Activated CD8-positive, alpha-beta memory T cell treated with anti-CD3 and anti-CD28 coated beads, Interleukin-2, amount 10 ng/mL, durations not matched to agents 7 days and 5 days (primary cell): Measurements from ENCODE around the gene GPR135. TPM values are rescaled to one million over a fixed set of nuclear protein-coding genes. Genes with fewer than 3 reads are reported as not detected.
A peak's percentile ranks its signal among the peaks of the same experiment; 100 is the strongest.
"Not testable (repeated sequence)": the region's sequence is repeated elsewhere in the genome, so short reads cannot be mapped to it uniquely, and the experiment has no call there.

Source experiments
- ATAC-seq: fragments of 150-1000 bp; cut with Tn5 transposase; one replicate; pipeline ENCODE4 v1.10.0; 2021; ENCODE audit warnings: moderate library complexity
- CTCF ChIA-PET: fragments of 350-600 bp; sonication (Branson Sonifier 250); formaldehyde crosslinking; loops from one replicate; lab custom pipeline; 2021; ENCODE audit warnings: antibody characterized with exemption; lab: Charles Lee
- DNase-seq: peaks from one replicate; pipeline ENCODE4 v3.0.0-alpha.2; 2020
- H3K27ac Mint-ChIP-seq: one replicate; pipeline ENCODE4 v1.8.0; 2021; ENCODE audit warnings: mild to moderate bottlenecking, mixed read lengths
- H3K27me3 Mint-ChIP-seq: one replicate; pipeline ENCODE4 v1.8.0; 2021; ENCODE audit warnings: mixed read lengths
- H3K36me3 Mint-ChIP-seq: one replicate; pipeline ENCODE4 v1.8.0; 2021; ENCODE audit warnings: mild to moderate bottlenecking, mixed read lengths
- H3K4me1 Mint-ChIP-seq: one replicate; pipeline ENCODE4 v1.8.0; 2021; ENCODE audit warnings: mixed read lengths
- H3K4me3 Mint-ChIP-seq: one replicate; pipeline ENCODE4 v1.8.0; 2021; ENCODE audit warnings: mild to moderate bottlenecking, moderate library complexity, mixed read lengths
- H3K9me3 Mint-ChIP-seq: one replicate; pipeline ENCODE4 v1.8.0; 2022; ENCODE audit warnings: low read depth, mixed read lengths
- total RNA-seq, 2 experiments: library from RNA; stranded (reverse); gene quantifications; one replicate each; pipeline ENCODE4 v1.2.3, GENCODE V29; 2021

The GPR135 gene
- total RNA-seq, 2 experiments from 2014 or later, result 1.3 to 2.1 TPM

GRCh38 chr14:59463787-59464485 is 1.2 kb downstream of the GPR135 start:
- peak; percentile 55 for DNase-seq
- H3K27ac Mint-ChIP-seq, result peak overlapping the region; percentile 63
- peak; percentile 52 for ATAC-seq
- H3K4me3 Mint-ChIP-seq, result peak overlapping the region; percentile 77
- H3K27me3 Mint-ChIP-seq, result peaks cover 7% of the 10 kb centered on the region
- H3K9me3 Mint-ChIP-seq, result no peaks in the 10 kb centered on the region
- H3K36me3 Mint-ChIP-seq, result no peaks in the 10 kb centered on the region
- H3K4me1 Mint-ChIP-seq, result peaks cover 12% of the 10 kb centered on the region
- CTCF ChIA-PET, result interaction anchor here (1.0 to 1.7 kb wide), 5 partner anchors 9 to 113 kb away, joined by 3 to 7 read pairs (median 4); partner anchors contain the start of genes CCDC175, JKAMP and L3HYPDH

DNA sequence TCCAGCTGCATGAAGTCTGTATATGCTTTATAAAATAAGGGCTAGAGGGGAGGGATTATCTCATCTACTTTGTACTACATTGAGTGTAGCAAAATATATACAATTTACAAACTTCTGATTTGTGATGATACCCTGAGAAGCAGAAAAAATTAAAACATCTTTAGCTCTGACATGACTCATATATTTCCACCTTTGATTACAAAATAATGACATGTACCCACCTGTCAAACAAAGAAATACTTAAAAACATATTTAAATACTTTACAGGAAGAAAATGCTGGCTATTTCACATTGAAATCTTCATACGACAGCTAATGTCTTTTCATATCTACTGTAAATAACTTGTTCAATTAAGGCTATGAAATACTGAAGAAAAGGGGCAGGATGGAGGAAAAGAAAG is 3.3 kb downstream of the GPR135 start:
- Mint-ChIP-seq H3K27me3 (peaks cover 7% of the 10 kb centered on the region), H3K9me3 (peaks cover 2% of the 10 kb centered on the region), H3K36me3 (peaks cover 5% of the 10 kb centered on the region), H3K4me3 (no peak overlapping the region), H3K27ac (no peak overlapping the region), H3K4me1 (peaks cover 12% of the 10 kb centered on the region)
- no peak for ATAC-seq
- CTCF ChIA-PET, result interaction anchor here (1.5 kb wide), 1 partner anchor 22 kb away, joined by 3 read pairs; the partner anchor contains the start of genes JKAMP and L3HYPDH
- no peak for DNase-seq

GRCh38 chr14:59460378-59460777 is 4.8 kb downstream of the GPR135 start:
- peaks cover 2% of the 10 kb centered on the region for H3K9me3 Mint-ChIP-seq
- H3K27ac Mint-ChIP-seq, result no peak overlapping the region
- DNase-seq (no peak), ATAC-seq (no peak)
- no peak overlapping the region for H3K4me3 Mint-ChIP-seq
- peaks cover 14% of the 10 kb centered on the region for H3K36me3 Mint-ChIP-seq
- CTCF ChIA-PET, result interaction anchor here (1.2 to 2.1 kb wide), 3 partner anchors 8 to 24 kb away, joined by 3 to 6 read pairs (median 3); partner anchors contain the start of genes JKAMP and L3HYPDH
- H3K27me3 Mint-ChIP-seq, result peaks cover 7% of the 10 kb centered on the region
- H3K4me1 Mint-ChIP-seq, result peaks cover 9% of the 10 kb centered on the region

GRCh38 chr14:59458486-59458885 is 6.7 kb downstream of the GPR135 start:
- CTCF ChIA-PET, result interaction anchor here (0.8 kb wide), 1 partner anchor 10 kb away, joined by 3 read pairs; no protein-coding TSS in a partner anchor
- Mint-ChIP-seq H3K4me3 (no peak overlapping the region), H3K27me3 (peaks cover 5% of the 10 kb centered on the region), H3K36me3 (peaks cover 20% of the 10 kb centered on the region), H3K4me1 (peaks cover 2% of the 10 kb centered on the region), H3K27ac (no peak overlapping the region), H3K9me3 (peaks cover 2% of the 10 kb centered on the region)
- ATAC-seq, result no peak
- no peak for DNase-seq

DNA sequence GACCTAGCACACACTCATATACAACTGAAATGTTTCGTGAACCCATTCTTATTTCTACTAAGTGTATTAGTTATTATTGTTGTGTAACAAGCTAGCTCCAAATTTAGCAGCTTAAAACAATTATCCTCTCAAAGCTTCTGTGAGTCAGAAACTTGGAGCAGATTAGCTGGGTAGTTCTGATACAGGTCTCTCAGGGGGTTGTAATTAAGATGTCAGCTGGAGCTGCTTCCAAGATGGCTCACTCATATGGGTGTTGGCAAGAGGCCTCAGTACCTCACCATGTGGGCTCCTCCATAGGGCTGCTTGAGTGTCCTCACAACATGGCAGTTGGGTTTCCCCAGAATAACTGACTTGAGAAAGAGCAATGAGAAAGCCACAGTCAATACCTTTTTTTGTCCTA is 9.8 kb downstream of the GPR135 start:
- Mint-ChIP-seq H3K4me1 (no peaks in the 10 kb centered on the region), H3K27me3 (no peaks in the 10 kb centered on the region), H3K27ac (no peak overlapping the region), H3K9me3 (peaks cover 2% of the 10 kb centered on the region), H3K36me3 (peaks cover 21% of the 10 kb centered on the region), H3K4me3 (no peak overlapping the region)
- ATAC-seq, result no peak
- CTCF ChIA-PET, result interaction anchor here (1.3 kb wide), 1 partner anchor 12 kb away, joined by 4 read pairs; no protein-coding TSS in a partner anchor
- no peak for DNase-seq

GRCh38 chr14:59454139-59454538 is 11.0 kb downstream of the GPR135 start:
- CTCF ChIA-PET, result interaction anchor here (1.3 kb wide), 1 partner anchor 10 kb away, joined by 4 read pairs; no protein-coding TSS in a partner anchor
- peaks cover 21% of the 10 kb centered on the region for H3K36me3 Mint-ChIP-seq
- ATAC-seq, result no peak
- H3K27ac Mint-ChIP-seq, result no peak overlapping the region
- DNase-seq, result no peak
- H3K4me1 Mint-ChIP-seq, result no peaks in the 10 kb centered on the region
- H3K4me3 Mint-ChIP-seq, result no peak overlapping the region
- H3K27me3 Mint-ChIP-seq, result no peaks in the 10 kb centered on the region
- H3K9me3 Mint-ChIP-seq, result peaks cover 2% of the 10 kb centered on the region

GRCh38 chr14:59451849-59452248 is 13.3 kb downstream of the GPR135 start:
- no peaks in the 10 kb centered on the region for H3K27me3 Mint-ChIP-seq
- no peak for ATAC-seq
- H3K27ac Mint-ChIP-seq, result no peak overlapping the region
- H3K9me3 Mint-ChIP-seq, result no peaks in the 10 kb centered on the region
- no peaks in the 10 kb centered on the region for H3K4me1 Mint-ChIP-seq
- DNase-seq, result no peak
- H3K4me3 Mint-ChIP-seq, result no peak overlapping the region
- CTCF ChIA-PET, result interaction anchor here (1.6 kb wide), 1 partner anchor 9 kb away, joined by 3 read pairs; no protein-coding TSS in a partner anchor
- peaks cover 16% of the 10 kb centered on the region for H3K36me3 Mint-ChIP-seq

- DNase-seq, result no peak
- no peak overlapping the region for H3K27ac Mint-ChIP-seq
- H3K36me3 Mint-ChIP-seq, result peaks cover 10% of the 10 kb centered on the region
- no peaks in the 10 kb centered on the region for H3K27me3 Mint-ChIP-seq
- H3K4me3 Mint-ChIP-seq, result no peak overlapping the region
- H3K9me3 Mint-ChIP-seq, result no peaks in the 10 kb centered on the region
- no peaks in the 10 kb centered on the region for H3K4me1 Mint-ChIP-seq
- ATAC-seq, result no peak
- CTCF ChIA-PET, result no interaction called here
Observed at GRCh38 chr14:59450716-59451115, 14.5 kb downstream of the GPR135 start.

- CTCF ChIA-PET, result interaction anchor here (1.3 kb wide), 1 partner anchor 10 kb away, joined by 3 read pairs; no protein-coding TSS in a partner anchor
- ATAC-seq, H3K4me1 Mint-ChIP-seq, H3K9me3 Mint-ChIP-seq, H3K27ac Mint-ChIP-seq, H3K27me3 Mint-ChIP-seq, H3K36me3 Mint-ChIP-seq, H3K4me3 Mint-ChIP-seq, DNase-seq: not testable (repeated sequence)
Observed at GRCh38 chr14:59448673-59449072, 16.5 kb downstream of the GPR135 start.

GRCh38 chr14:59439256-59439965 is 25.8 kb downstream of the GPR135 start:
- Mint-ChIP-seq H3K36me3 (no peaks in the 10 kb centered on the region), H3K4me3 (no peak overlapping the region)
- CTCF ChIA-PET, result interaction anchor here (1.3 kb wide), 2 partner anchors 10 to 313 kb away, joined by 3 to 5 read pairs; no protein-coding TSS in a partner anchor

DNA sequence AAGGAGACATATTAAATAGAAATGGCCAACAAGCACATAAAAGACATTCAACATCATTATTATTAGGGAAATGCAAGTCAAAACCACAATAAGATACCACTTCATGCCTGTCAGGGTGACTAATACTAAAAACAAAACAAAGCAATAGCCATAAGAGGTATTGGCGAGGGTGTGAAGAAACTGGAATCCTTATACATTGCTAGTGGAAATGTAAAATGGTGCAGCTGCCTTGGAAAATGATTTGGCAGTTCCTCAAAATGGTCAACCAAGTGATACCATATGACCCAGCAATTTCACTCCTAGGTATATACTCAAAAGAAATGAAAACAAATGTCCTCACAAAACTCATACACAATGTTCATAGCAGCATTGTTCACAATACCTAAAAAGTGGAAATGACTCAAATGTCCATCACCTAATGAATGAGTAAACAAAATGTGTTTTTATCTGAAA is 27.0 kb downstream of the GPR135 start:
- H3K4me3 Mint-ChIP-seq, result no peak overlapping the region
- H3K9me3 Mint-ChIP-seq, result no peaks in the 10 kb centered on the region
- peaks cover 5% of the 10 kb centered on the region for H3K4me1 Mint-ChIP-seq
- no peaks in the 10 kb centered on the region for H3K36me3 Mint-ChIP-seq
- no peak for ATAC-seq
- CTCF ChIA-PET, result interaction anchor here (1.3 kb wide), 2 partner anchors 9 to 311 kb away, joined by 3 to 5 read pairs; no protein-coding TSS in a partner anchor
- peaks cover 3% of the 10 kb centered on the region for H3K27me3 Mint-ChIP-seq
- DNase-seq, result no peak
- H3K27ac Mint-ChIP-seq, result no peak overlapping the region

More at GRCh38 chr14:59439256-59439965, 25.8 kb downstream of the GPR135 start:
- no peak for DNase-seq
- peaks cover 5% of the 10 kb centered on the region for H3K4me1 Mint-ChIP-seq
- no peak overlapping the region for H3K27ac Mint-ChIP-seq
- H3K27me3 Mint-ChIP-seq, result peaks cover 3% of the 10 kb centered on the region
- no peaks in the 10 kb centered on the region for H3K9me3 Mint-ChIP-seq
- no peak for ATAC-seq

GRCh38 chr14:59435987-59436386 is 29.2 kb downstream of the GPR135 start:
- CTCF ChIA-PET, result interaction anchor here (1.1 kb wide), 1 partner anchor 8 kb away, joined by 4 read pairs; no protein-coding TSS in a partner anchor
- H3K9me3 Mint-ChIP-seq, result no peaks in the 10 kb centered on the region
- H3K4me1 Mint-ChIP-seq, result peaks cover 5% of the 10 kb centered on the region
- H3K36me3 Mint-ChIP-seq, result no peaks in the 10 kb centered on the region
- DNase-seq, result no peak
- H3K27ac Mint-ChIP-seq, result no peak overlapping the region
- ATAC-seq, result no peak
- no peak overlapping the region for H3K4me3 Mint-ChIP-seq
- no peaks in the 10 kb centered on the region for H3K27me3 Mint-ChIP-seq

DNA sequence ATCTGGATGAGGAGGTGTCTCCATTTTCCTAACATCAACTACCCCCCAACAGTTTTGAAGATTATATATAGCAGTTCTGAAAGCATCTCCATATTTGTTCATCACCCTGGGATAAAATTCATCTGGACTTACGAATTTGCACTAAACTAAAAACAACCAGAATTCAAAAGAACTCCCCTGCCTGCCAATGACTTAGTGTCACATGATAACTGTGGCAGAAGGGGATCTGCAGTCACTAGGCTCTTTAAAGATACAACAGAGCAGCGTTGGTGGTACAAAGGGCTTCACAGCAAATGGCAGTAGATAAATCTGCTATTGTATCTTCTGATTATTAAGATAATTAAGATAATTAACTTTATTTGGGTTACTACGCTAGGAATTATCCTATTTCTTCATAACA is 30.1 kb downstream of the GPR135 start:
- Mint-ChIP-seq H3K4me1 (peaks cover 5% of the 10 kb centered on the region), H3K4me3 (no peak overlapping the region), H3K27me3 (no peaks in the 10 kb centered on the region), H3K36me3 (no peaks in the 10 kb centered on the region), H3K27ac (no peak overlapping the region), H3K9me3 (no peaks in the 10 kb centered on the region)
- DNase-seq (no peak), ATAC-seq (no peak)
- CTCF ChIA-PET, result interaction anchor here (1.1 kb wide), 1 partner anchor 9 kb away, joined by 4 read pairs; no protein-coding TSS in a partner anchor
